SH-SY5Y (cell line): ENCODE data around the gene CLK2.

Experiments
- GATA2 ChIP-seq: IDR thresholded peaks from 2 replicates; pipeline ENCODE4 v1.6.1; 2011; ENCODE audit warnings: mild to moderate bottlenecking, low read depth, low read length
- GATA3 ChIP-seq: IDR thresholded peaks from 2 replicates; pipeline ENCODE4 v1.6.1; 2011; ENCODE audit warnings: low read depth, mild to moderate bottlenecking, low read length, moderate library complexity

DNA sequence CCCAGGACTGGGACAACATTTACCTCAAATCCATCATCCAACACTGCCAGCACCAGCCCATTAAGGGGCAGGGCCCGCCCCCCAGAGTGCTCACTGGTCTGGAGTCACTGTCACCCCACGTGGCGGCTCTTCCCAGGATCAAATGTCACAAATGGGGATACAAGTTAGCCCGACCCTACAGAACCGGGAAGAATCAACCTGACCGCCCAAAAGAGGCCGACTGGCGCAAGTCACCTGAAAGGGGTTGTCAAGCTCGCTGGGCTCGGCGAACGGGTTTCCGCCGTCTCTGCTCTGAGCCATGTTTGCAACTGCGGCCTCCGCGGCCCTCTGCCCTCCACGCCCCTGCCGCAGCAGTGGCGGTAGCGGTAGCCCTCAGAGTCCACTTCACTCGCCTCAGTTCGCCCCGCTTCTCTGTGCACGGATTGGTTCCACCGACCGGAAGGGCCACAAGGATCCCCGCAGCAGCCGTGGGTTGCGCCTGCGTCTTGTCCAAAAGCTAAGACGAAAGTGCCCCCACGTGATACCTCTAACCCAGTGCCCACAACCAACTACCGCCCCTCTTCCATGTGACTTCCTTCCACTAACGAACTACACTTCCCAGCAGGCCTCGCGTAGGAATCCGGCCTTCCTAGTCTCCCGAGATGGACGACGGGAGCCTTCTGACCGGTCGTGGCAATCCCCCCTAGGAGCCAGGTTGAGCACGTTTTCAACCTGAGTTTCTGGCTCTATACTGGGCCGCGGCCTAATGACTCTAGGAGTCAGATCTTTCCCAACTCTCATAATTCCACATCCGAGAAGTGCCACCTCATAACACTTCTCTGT, 11.2 kb downstream of the CLK2 start, which contains the start of gene SCAMP3:
- TF ChIP-seq GATA3: no peak
- no peak for TF ChIP-seq GATA2
